HL-60 (cell line): ENCODE results near the gene OSBPL8.

Source experiments
- DNase-seq, 2 experiments: peaks; one replicate each; pipeline ENCODE4 v3.0.0-alpha.2; 2010 to 2020; ENCODE audit warnings: low read depth in 1 of 2, low spot score in 1 of 2
- H3K27ac ChIP-seq: fragments of 250-450 bp; sonication (Bioruptor Pico); replicated peaks from 2 replicates; pipeline ENCODE4 v1.5.1; 2020; ENCODE audit warnings: mild to moderate bottlenecking, moderate library complexity
- H3K27me3 ChIP-seq: fragments of 250-450 bp; sonication (Bioruptor Pico); 2 replicates; pipeline ENCODE4 v1.5.1; 2021; ENCODE audit warnings: mild to moderate bottlenecking, moderate library complexity; ENCODE audit not compliant: insufficient read depth, poor library complexity, severe bottlenecking
- H3K4me3 ChIP-seq: replicated peaks from 2 replicates; pipeline ENCODE4 v1.5.1; 2011; ENCODE audit warnings: mild to moderate bottlenecking, control low read depth, low read length; ENCODE audit not compliant: insufficient read depth
- GABPA ChIP-seq: IDR thresholded peaks from 2 replicates; pipeline ENCODE4 v1.6.1; 2012; ENCODE audit warnings: low read depth
- POLR2AphosphoS5 ChIP-seq: IDR thresholded peaks from 2 replicates; pipeline ENCODE4 v1.6.1; 2012; ENCODE audit warnings: low read depth
- REST ChIP-seq: IDR thresholded peaks from 2 replicates; pipeline ENCODE4 v1.6.1; 2012; ENCODE audit warnings: low read depth; ENCODE audit not compliant: insufficient replicate concordance
- SPI1 ChIP-seq: IDR thresholded peaks from 2 replicates; pipeline ENCODE4 v1.6.1; 2012; ENCODE audit warnings: low read depth, mild to moderate bottlenecking, borderline replicate concordance
- TF ChIP-seq, protein P1 (sequence below): IDR thresholded peaks from one replicate; pipeline ENCODE4 v1.5.1; 2011; ENCODE audit warnings: low read length, control low read depth, inconsistent platforms; ENCODE audit not compliant: insufficient read depth

OSBPL8 gene

GRCh38 chr12:76387614-76388013 lies 172.0 kb downstream of the OSBPL8 start:
- TF ChIP-seq POLR2AphosphoS5 (no peak), GABPA (no peak), REST (no peak), SPI1 (no peak)
- TF ChIP-seq, protein P1, sequence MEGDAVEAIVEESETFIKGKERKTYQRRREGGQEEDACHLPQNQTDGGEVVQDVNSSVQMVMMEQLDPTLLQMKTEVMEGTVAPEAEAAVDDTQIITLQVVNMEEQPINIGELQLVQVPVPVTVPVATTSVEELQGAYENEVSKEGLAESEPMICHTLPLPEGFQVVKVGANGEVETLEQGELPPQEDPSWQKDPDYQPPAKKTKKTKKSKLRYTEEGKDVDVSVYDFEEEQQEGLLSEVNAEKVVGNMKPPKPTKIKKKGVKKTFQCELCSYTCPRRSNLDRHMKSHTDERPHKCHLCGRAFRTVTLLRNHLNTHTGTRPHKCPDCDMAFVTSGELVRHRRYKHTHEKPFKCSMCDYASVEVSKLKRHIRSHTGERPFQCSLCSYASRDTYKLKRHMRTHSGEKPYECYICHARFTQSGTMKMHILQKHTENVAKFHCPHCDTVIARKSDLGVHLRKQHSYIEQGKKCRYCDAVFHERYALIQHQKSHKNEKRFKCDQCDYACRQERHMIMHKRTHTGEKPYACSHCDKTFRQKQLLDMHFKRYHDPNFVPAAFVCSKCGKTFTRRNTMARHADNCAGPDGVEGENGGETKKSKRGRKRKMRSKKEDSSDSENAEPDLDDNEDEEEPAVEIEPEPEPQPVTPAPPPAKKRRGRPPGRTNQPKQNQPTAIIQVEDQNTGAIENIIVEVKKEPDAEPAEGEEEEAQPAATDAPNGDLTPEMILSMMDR, result no peak

DNA sequence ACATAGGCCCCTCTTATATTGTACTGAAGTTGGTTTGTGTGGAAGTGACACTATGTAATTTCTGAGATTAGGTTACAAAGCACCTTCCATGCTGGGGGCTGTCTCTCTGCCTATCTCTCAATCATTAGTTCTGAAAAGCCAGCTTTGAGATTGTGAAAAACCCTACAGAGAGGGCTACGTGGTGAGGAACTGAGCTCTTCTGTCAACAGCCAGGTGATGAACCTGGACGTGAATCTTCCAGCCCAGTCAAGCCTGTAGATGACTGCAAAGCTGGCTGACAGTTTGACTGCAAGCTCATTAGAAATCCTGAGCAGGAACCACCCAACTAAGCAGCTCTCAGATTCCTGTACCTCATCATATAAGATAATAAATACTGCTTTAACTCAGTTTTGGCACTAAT lies 175.0 kb downstream of the OSBPL8 start:
- TF ChIP-seq, protein P1, result no peak
- TF ChIP-seq SPI1 (no peak), GABPA (no peak), REST (no peak), POLR2AphosphoS5 (no peak)
- no peak overlapping the region for H3K4me3 ChIP-seq
- no peak overlapping the region for H3K27ac ChIP-seq
- no peaks in the 10 kb centered on the region for H3K27me3 ChIP-seq
- no peak for DNase-seq

More at GRCh38 chr12:76387614-76388013, 172.0 kb downstream of the OSBPL8 start:
- no peak for DNase-seq
- no peak overlapping the region for H3K27ac ChIP-seq
- no peaks in the 10 kb centered on the region for H3K27me3 ChIP-seq
- no peak overlapping the region for H3K4me3 ChIP-seq

DNA sequence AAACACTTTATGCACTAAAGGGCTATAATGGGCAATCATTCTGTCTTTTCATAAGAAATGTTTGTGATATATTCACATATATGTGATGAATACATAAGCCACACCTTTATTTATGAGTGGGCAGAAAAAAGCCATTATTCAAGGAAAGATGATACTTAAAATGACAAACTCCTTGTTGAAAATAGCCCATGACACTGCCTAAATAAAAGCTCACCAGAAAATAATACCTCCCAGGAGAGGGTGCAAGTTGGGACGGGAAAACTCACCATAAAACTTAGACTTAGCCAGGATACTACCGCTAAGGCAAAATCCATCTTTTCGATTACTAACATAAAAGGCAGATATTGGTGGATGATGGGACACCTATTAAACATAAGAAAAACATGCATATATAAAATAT lies 175.6 kb downstream of the OSBPL8 start:
- H3K27ac ChIP-seq, result no peak overlapping the region
- no peaks in the 10 kb centered on the region for H3K27me3 ChIP-seq
- H3K4me3 ChIP-seq, result no peak overlapping the region
- TF ChIP-seq SPI1 (no peak), REST (no peak), GABPA (no peak), POLR2AphosphoS5 (no peak)
- TF ChIP-seq, protein P1, result no peak
- no peak for DNase-seq
